Activated T-cell treated with anti-CD3 and anti-CD28 coated beads, Interleukin-2, amount 50 U/mL, for 72 hours (primary cell): ENCODE measurements around the gene SPANXN2. TPM values are rescaled to one million over a fixed set of nuclear protein-coding genes. Genes with fewer than 3 reads are reported as not detected.

ENCODE experiments used
- ATAC-seq, 2 donors: fragments of 150-1000 bp; cut with Tn5 transposase; replicated peaks in 1 of 2; 2 replicates each; pipeline ENCODE4 v1.10.0; 2021; ENCODE audit warnings: moderate library complexity in 2 of 2, mild to moderate bottlenecking in 1 of 2
- DNase-seq, 2 donors: peaks; one replicate each; pipeline ENCODE4 v3.0.0; 2021 to 2022; ENCODE audit warnings: mixed read lengths in 1 of 2
- H3K27ac Mint-ChIP-seq: one replicate; pipeline ENCODE4 v1.8.0; 2022; ENCODE audit warnings: mild to moderate bottlenecking, moderate library complexity, mixed read lengths
- H3K27me3 Mint-ChIP-seq: one replicate; pipeline ENCODE4 v1.8.0; 2022; ENCODE audit warnings: low read depth, mixed read lengths
- H3K36me3 Mint-ChIP-seq, 2 donors: one replicate each; pipeline ENCODE4 v1.8.0; 2022; ENCODE audit warnings: mixed read lengths in 2 of 2, mild to moderate bottlenecking in 1 of 2; ENCODE audit not compliant: insufficient read depth in 2 of 2
- H3K4me1 Mint-ChIP-seq: one replicate; pipeline ENCODE4 v1.8.0; 2022; ENCODE audit warnings: low read depth, mixed read lengths
- H3K4me3 Mint-ChIP-seq, 2 donors: one replicate each; pipeline ENCODE4 v1.8.0; 2022; ENCODE audit warnings: mild to moderate bottlenecking in 2 of 2, mixed read lengths in 2 of 2, moderate library complexity in 2 of 2
- H3K9me3 Mint-ChIP-seq, 2 donors: one replicate each; pipeline ENCODE4 v1.8.0; 2022; ENCODE audit warnings: mixed read lengths in 2 of 2
- total RNA-seq, 2 donors: library from RNA; stranded (reverse); gene quantifications; one replicate each; pipeline ENCODE4 v1.2.3, GENCODE V29; 2022

Gene SPANXN2
- total RNA-seq, 2 donors from 2014 or later = not detected

DNA sequence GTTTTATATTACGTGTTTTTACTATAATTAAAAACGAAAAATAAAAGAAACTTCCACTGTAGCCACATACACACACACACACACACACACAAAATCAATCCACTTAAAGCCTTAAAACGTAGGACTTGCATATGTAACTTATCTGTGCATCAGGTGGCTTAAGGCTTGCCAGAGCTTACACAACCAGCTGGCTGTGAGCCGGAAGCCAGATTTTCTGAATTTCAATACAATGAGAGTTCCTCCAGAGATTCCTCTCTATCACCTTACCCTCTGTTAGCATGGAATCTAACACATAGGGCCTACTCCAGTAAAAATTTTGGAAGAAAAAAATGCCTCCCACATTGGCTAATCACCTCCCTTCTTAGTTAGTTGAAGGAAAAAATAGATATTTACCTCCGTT is 56.8 kb downstream of the SPANXN2 start:
- Mint-ChIP-seq H3K27ac (no peak overlapping the region), H3K4me3 (no peak overlapping the region), H3K4me1 (no peaks in the 10 kb centered on the region), H3K27me3 (peaks cover 23% of the 10 kb centered on the region), H3K36me3 (no peaks in the 10 kb centered on the region), H3K9me3 (peaks cover 0 to 1% of the 10 kb centered on the region in 2 donors)
- DNase-seq (no peak), ATAC-seq (no peak)

Other genes with a start within 250 kb of the SPANXN2 start
- gene SPANXN3, start 203.3 kb downstream of the SPANXN2 start, total RNA-seq = not detected
- not detected for gene SLITRK4, start 84.7 kb downstream of the SPANXN2 start, total RNA-seq
- gene UBE2NL, start 163.3 kb upstream of the SPANXN2 start, total RNA-seq = not detected